H9 (cell line): ENCODE measurements around the gene JSRP1. TPM values are rescaled to one million over a fixed set of nuclear protein-coding genes. Genes with fewer than 3 reads are reported as not detected.

Source experiments
- DNase-seq: peaks from one replicate; pipeline ENCODE4 v3.0.0-alpha.2; 2017
- H2AFZ ChIP-seq: one replicate; pipeline ENCODE4 v1.6.1; 2013; ENCODE audit warnings: mild to moderate bottlenecking, low read length, control low read depth, moderate library complexity
- H2AK5ac ChIP-seq: 2 replicates; pipeline ENCODE4 v1.6.1; 2013; ENCODE audit warnings: low read length, control low read depth, mixed read lengths; ENCODE audit not compliant: insufficient read length
- H2BK120ac ChIP-seq: one replicate; pipeline ENCODE4 v1.6.1; 2013; ENCODE audit warnings: low read depth, mild to moderate bottlenecking, low read length, control low read depth, inconsistent platforms; ENCODE audit not compliant: poor library complexity, severe bottlenecking
- H2BK12ac ChIP-seq: 2 replicates; pipeline ENCODE4 v1.6.1; 2013; ENCODE audit warnings: low read length, control low read depth, mixed read lengths, low read depth; ENCODE audit not compliant: insufficient read length
- H2BK15ac ChIP-seq: 2 replicates; pipeline ENCODE4 v1.6.1; 2013; ENCODE audit warnings: low read depth, low read length, control low read depth
- H2BK20ac ChIP-seq: one replicate; pipeline ENCODE4 v1.6.1; 2013; ENCODE audit warnings: low read depth, mild to moderate bottlenecking, low read length, control low read depth, inconsistent platforms; ENCODE audit not compliant: poor library complexity, severe bottlenecking
- H2BK5ac ChIP-seq: 2 replicates; pipeline ENCODE4 v1.6.1; 2013; ENCODE audit warnings: low read length, control low read depth, mixed read lengths; ENCODE audit not compliant: insufficient read length
- H3K14ac ChIP-seq: 2 replicates; pipeline ENCODE4 v1.6.1; 2013; ENCODE audit warnings: low read length, control low read depth; ENCODE audit not compliant: insufficient read depth
- H3K18ac ChIP-seq: 2 replicates; pipeline ENCODE4 v1.6.1; 2013; ENCODE audit warnings: low read depth, mild to moderate bottlenecking, mixed read lengths, low read length, control low read depth; ENCODE audit not compliant: insufficient read length
- H3K23ac ChIP-seq: 2 replicates; pipeline ENCODE4 v1.6.1; 2013; ENCODE audit warnings: low read length, control low read depth, mixed read lengths, low read depth; ENCODE audit not compliant: insufficient read length
- H3K23me2 ChIP-seq: 2 replicates; pipeline ENCODE4 v1.6.1; 2013; ENCODE audit warnings: low read depth, mild to moderate bottlenecking, mixed read lengths, low read length, control low read depth; ENCODE audit not compliant: insufficient read length, poor library complexity, severe bottlenecking
- H3K27ac ChIP-seq: 2 replicates; pipeline ENCODE4 v1.5.1; 2013; ENCODE audit warnings: low read length, control low read depth, mixed read lengths, low read depth; ENCODE audit not compliant: insufficient read length
- H3K27me3 ChIP-seq: 2 replicates; pipeline ENCODE4 v1.6.1; 2013; ENCODE audit warnings: low read length, control low read depth, inconsistent platforms; ENCODE audit not compliant: insufficient read depth
- H3K4ac ChIP-seq: 2 replicates; pipeline ENCODE4 v1.6.1; 2013; ENCODE audit warnings: low read depth, mild to moderate bottlenecking, control low read depth, inconsistent platforms, low read length, moderate library complexity
- H3K4me1 ChIP-seq: 2 replicates; pipeline ENCODE4 v1.6.1; 2013; ENCODE audit warnings: low read length, control low read depth, inconsistent platforms; ENCODE audit not compliant: insufficient read depth
- H3K4me2 ChIP-seq: 2 replicates; pipeline ENCODE4 v1.6.1; 2013; ENCODE audit warnings: low read length, control low read depth, mixed read lengths; ENCODE audit not compliant: insufficient read length, insufficient read depth
- H3K56ac ChIP-seq: 2 replicates; pipeline ENCODE4 v1.6.1; 2013; ENCODE audit warnings: low read depth, mild to moderate bottlenecking, mixed read lengths, low read length, control low read depth; ENCODE audit not compliant: insufficient read length
- H3K79me1 ChIP-seq: 2 replicates; pipeline ENCODE4 v1.6.1; 2013; ENCODE audit warnings: low read depth, mild to moderate bottlenecking, moderate library complexity, low read length, control low read depth, inconsistent platforms; ENCODE audit not compliant: insufficient read depth, poor library complexity, severe bottlenecking
- H3K79me2 ChIP-seq: 2 replicates; pipeline ENCODE4 v1.6.1; 2013; ENCODE audit warnings: low read length, control low read depth, inconsistent platforms; ENCODE audit not compliant: insufficient read depth
- H3K9ac ChIP-seq: 2 replicates; pipeline ENCODE4 v1.6.1; 2013; ENCODE audit warnings: low read length, control low read depth, mixed read lengths; ENCODE audit not compliant: insufficient read length; ENCODE audit errors: extremely low read depth
- H3K9me3 ChIP-seq: one replicate; pipeline ENCODE4 v1.6.1; 2013; ENCODE audit warnings: low read depth, low read length, inconsistent platforms; ENCODE audit not compliant: control insufficient read depth
- H3T11ph ChIP-seq: one replicate; pipeline ENCODE4 v1.6.1; 2013; ENCODE audit warnings: mild to moderate bottlenecking, low read length, control low read depth, inconsistent platforms
- H4K20me1 ChIP-seq: one replicate; pipeline ENCODE4 v1.6.1; 2013; ENCODE audit not compliant: control insufficient read depth, insufficient read length, insufficient read depth
- H4K5ac ChIP-seq: 2 replicates; pipeline ENCODE4 v1.6.1; 2013; ENCODE audit warnings: low read depth, mild to moderate bottlenecking, mixed read lengths, low read length, control low read depth; ENCODE audit not compliant: insufficient read length
- H4K8ac ChIP-seq: replicated peaks from 2 replicates; pipeline ENCODE4 v1.6.1; 2013; ENCODE audit warnings: low read length, control low read depth, mixed read lengths, low read depth; ENCODE audit not compliant: insufficient read length
- H4K91ac ChIP-seq: 2 replicates; pipeline ENCODE4 v1.6.1; 2013; ENCODE audit warnings: low read depth, mild to moderate bottlenecking, moderate library complexity, mixed read lengths, low read length, control low read depth; ENCODE audit not compliant: insufficient read length
- H3K27ac Mint-ChIP-seq, 3 experiments: 2 replicates in 2 of 3; 3 replicates in 1 of 3; pipeline ENCODE4 v1.8.0; 2020 to 2021; ENCODE audit warnings: mixed read lengths in 3 of 3, mild to moderate bottlenecking in 1 of 3, moderate library complexity in 1 of 3
- H3K27me3 Mint-ChIP-seq: 2 replicates; pipeline ENCODE4 v1.8.0; 2021; ENCODE audit warnings: low read depth, mild to moderate bottlenecking, moderate library complexity, mixed read lengths
- H3K36me3 Mint-ChIP-seq, 3 experiments: 2 replicates in 2 of 3; 3 replicates in 1 of 3; pipeline ENCODE4 v1.8.0; 2020 to 2021; ENCODE audit warnings: low read depth in 3 of 3, mixed read lengths in 3 of 3; ENCODE audit not compliant: insufficient read depth in 1 of 3
- H3K4me1 Mint-ChIP-seq, 2 experiments: 2 replicates each; pipeline ENCODE4 v1.8.0; 2020; ENCODE audit warnings: mixed read lengths in 2 of 2
- H3K4me3 Mint-ChIP-seq, 2 experiments: 2 replicates in 1 of 2; 3 replicates in 1 of 2; pipeline ENCODE4 v1.8.0; 2020 to 2021; ENCODE audit warnings: mild to moderate bottlenecking in 2 of 2, mixed read lengths in 2 of 2, moderate library complexity in 1 of 2
- H3K9me3 Mint-ChIP-seq, 2 experiments: 2 replicates in 1 of 2; 3 replicates in 1 of 2; pipeline ENCODE4 v1.8.0; 2020; ENCODE audit warnings: mild to moderate bottlenecking in 2 of 2, mixed read lengths in 2 of 2, moderate library complexity in 1 of 2
- CTCF ChIP-seq: fragments of 200-600 bp; sonication (generic); conservative IDR thresholded peaks from 3 replicates; pipeline ENCODE4 v1.8.0; 2021; ENCODE audit warnings: antibody characterized with exemption, mild to moderate bottlenecking
- WGBS: extraction: QIAGEN DNeasy Blood & Tissue Kit; methylation state at CpG from one replicate; pipeline ENCODE4 v1.1.7; 2013; ENCODE audit warnings: missing lambda C conversion rate, low lambda C conversion rate, mixed read lengths; ENCODE audit not compliant: insufficient read length; ENCODE audit errors: extremely low coverage; 5-methylcytosine and 5-hydroxymethylcytosine counted together
- total RNA-seq: library from RNA; stranded (reverse); gene quantifications from 2 replicates; pipeline ENCODE4 v1.2.1, GENCODE V29; 2021

Gene JSRP1
- total RNA-seq, 1 experiment from 2014 or later: 0.90 TPM

DNA sequence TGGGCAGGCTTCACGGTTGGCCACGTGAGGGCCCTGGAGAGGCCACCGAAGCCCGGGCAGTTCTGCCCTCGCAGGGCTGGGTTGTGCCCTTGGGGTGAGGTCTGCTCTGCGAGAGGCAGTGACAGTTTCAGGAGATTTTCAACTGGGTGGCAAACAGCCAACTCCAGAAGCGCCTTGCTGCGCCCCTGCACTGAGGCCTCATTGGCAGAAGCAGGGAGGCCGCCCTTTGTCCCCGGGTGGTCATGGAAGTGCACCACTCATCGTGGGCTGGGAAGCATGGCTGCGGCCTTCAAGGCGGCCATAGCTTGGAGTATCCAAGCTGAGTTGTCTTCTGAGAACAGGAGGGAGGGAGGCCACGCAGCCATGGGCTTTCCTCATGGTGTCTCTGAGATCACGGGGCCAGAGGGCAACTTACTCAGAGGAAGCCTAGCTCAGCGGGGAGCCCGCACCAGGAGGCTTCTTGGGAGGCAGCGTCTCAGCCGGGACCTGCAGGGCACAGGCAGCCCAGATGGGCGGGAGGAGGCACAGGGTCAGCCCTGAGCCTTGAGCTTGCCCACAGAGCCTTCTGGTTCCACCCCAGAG, 34.9 kb downstream of the JSRP1 start:
- Histone ChIP-seq H3K23me2 (no peaks in the 10 kb centered on the region), H3K4me2 (no peak overlapping the region), H2BK20ac (no peak overlapping the region), H3K56ac (no peak overlapping the region), H3K9ac (no peak overlapping the region), H3K14ac (no peak overlapping the region; the same call in 1 of the 2 replicates), H4K91ac (no peak overlapping the region), H2BK12ac (no peak overlapping the region), H3K27me3 (no peaks in the 10 kb centered on the region), H3K4me1 (no peaks in the 10 kb centered on the region), H2AK5ac (no peak overlapping the region), H4K8ac (no peak overlapping the region), H3K18ac (no peak overlapping the region), H3T11ph (no peak overlapping the region), H2AFZ (no peak overlapping the region), H3K9me3 (no peaks in the 10 kb centered on the region), H2BK15ac (no peak overlapping the region), H2BK120ac (no peak overlapping the region), H3K4ac (no peak overlapping the region), H3K79me2 (no peaks in the 10 kb centered on the region), H3K27ac (no peak overlapping the region), H3K79me1 (no peaks in the 10 kb centered on the region), H4K20me1 (no peaks in the 10 kb centered on the region), H2BK5ac (no peak overlapping the region), H3K23ac (no peak overlapping the region), H4K5ac (no peak overlapping the region)
- Mint-ChIP-seq H3K4me3 (no peak overlapping the region), H3K4me1 (no peaks in the 10 kb centered on the region), H3K36me3 (peaks cover 19 to 66% (median 52%) of the 10 kb centered on the region in 3 experiments; a peak in 6 of 7 replicates), H3K27me3 (no peaks in the 10 kb centered on the region; the same call in 1 of the 2 replicates), H3K27ac (peak overlapping the region in 1 of 3 experiments; percentile 70; a peak in 1 of 7 replicates), H3K9me3 (no peaks in the 10 kb centered on the region)
- DNase-seq: no peak
- no peak for TF ChIP-seq CTCF
- WGBS: no CpG with 5 or more reads among the region's 20 CpGs
